ENCODE measurements around the gene SERINC5.
"Not testable (repeated sequence)": the region's sequence is repeated elsewhere in the genome, so short reads cannot be mapped to it uniquely, and the experiment has no call there.

SERINC5 gene
- 202 reads per million, percentile 92 among the genes with 10 or more reads in this experiment for total RNA-seq

DNA sequence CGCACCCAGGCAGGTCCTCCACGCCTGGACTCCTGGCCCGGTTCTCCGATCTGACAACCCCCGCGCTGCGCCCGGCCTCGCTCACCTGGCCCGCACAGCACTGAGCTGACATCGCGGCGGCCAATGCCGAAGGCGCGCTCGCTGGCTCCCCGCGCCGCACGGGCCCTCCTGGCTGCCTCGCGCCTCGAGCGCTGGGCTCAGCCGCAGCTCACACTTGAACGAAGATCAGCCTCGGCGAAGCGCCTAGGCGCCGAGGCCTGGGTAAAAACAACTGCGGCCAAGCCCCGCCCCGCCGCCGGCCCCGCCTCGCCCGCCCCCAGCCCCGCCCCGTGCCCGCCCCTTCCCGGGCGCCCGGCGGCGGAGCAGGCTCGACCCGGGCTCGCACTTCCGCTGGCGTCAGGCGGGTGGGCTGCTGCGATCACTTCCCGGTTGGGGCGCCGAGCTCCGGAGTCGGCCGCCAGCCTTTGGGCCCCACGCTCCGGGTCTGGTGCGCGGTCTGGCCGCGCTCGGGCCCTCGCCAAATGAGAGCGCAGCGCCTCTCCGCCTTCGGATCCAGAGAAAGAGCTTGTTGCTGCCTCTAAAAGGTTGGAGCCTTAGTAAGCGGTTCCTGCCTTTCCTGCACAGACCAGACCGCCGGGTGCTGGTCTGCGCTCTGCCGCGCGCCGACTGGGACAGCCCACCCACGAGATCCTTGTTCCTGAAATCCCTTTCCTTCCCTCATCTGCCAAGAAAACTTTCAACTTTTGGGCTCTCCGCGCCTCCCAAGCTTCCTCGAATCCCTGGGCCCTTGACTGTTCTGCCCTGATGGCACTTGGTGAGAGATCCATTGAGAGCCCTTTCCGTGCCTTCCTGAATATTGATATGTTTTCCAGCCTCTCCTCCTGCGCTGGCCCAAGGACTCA lies at the start of gene SERINC5:
SERINC5 (minus strand) TSS at position 238 of the 902 bp plus-strand sequence; CDS start at position 112, 126 bp downstream.
- peak; percentile 83 for DNase-seq

DNA sequence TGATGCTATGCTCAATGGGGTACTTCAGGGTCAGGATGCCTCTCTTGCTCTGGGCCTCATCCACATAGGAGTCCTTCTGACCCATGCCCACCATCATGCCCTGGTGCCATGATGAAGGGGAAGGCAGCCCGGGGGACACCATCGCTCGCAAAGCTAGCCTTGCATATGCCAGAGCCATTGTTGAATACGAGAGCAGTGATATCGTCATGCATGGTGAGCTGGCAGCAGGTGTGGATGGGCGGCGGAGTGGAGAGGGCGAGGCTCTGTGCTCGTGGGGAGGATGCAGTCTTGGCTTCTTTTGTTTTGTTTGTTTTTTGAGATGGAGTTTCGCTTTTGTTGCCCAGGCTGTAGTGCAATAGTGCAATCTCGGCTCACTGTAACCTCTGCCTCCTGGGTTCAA lies 46.8 kb upstream of the SERINC5 start:
- no peak for DNase-seq

DNA sequence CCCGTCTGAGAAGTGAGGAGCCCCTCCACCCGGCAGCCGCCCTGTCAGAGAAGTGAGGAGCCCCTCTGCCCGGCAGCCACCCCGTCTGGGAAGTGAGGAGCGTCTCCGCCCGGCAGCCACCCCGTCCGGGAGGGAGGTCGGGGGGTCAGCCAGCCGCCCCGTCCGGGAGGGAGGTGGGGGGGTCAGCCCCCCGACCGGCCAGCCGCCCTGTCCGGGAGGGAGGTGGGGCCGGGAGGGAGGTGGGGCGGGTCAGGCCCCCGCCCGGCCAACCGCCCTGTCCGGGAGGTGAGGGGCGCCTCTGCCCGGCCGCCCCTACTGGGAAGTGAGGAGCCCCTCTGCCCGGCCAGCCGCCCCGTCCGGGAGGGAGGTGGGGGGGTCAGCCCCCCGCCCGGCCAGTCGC lies 45.5 kb upstream of the SERINC5 start:
- DNase-seq = not testable (repeated sequence)

- DNase-seq = not testable (repeated sequence)
Measured at GRCh38 chr5:80300796-80301195, 44.9 kb upstream of the SERINC5 start.

- no peak for DNase-seq
Measured at GRCh38 chr5:80300125-80300524, 44.3 kb upstream of the SERINC5 start.

GRCh38 chr5:80299601-80300000 lies 43.8 kb upstream of the SERINC5 start:
- no peak for DNase-seq

DNA sequence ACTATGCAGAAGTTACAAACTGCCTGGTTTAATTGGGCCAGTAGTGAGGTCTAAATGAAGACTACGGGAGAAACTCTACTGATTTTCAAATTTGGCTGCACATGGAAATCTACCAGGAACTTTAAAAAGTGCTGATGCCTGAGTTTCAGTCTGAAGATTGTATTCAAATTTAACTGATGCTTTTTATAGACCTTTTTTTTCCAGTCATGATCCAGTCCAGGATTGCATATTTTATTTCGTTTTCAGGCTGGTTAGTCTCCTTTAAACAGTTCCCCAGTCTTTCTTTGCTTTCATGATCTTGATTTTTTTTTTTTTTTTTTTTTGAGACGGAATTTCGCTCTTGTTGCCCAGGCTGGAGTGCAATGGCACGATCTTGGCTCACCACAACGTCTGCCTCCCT lies 40.3 kb upstream of the SERINC5 start:
- no peak for DNase-seq

DNA sequence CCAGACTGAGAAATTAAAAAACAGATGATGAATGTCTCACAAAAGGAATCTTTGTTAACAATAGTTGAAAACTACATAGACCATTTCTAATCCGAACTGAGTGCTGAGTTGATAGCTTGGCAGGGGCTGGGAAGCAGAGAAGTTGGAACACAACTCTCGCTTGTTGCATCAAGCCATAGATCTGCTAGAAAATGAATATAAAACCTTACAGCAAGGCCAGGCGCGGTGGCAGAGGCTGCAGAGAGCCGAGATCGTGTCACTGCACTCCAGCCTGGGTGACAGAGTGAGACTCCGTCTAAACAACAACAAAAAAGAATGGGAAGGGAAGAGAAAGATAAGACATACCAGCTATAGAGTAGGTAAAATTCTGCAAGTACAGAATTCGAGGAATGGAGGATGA lies 35.9 kb upstream of the SERINC5 start:
- DNase-seq = no peak

DNA sequence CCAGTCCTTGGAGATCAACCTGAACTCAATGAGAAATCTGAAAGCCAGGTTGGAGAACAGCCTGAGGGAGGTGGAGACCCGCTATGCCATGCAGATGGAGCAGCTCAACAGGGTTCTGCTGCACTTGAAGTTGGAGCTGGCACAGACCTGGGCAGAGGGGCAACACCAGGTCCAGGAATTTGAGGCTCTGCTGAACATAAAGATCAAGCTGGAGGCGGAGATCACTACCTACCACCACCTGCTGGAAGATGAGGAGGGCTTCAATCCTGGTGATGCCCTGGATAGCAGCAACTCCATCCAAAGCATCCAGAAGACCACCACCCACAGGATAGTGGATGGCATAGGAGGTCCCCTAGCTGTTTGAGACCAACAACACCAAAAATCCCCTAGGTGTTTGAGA lies 33.5 kb upstream of the SERINC5 start:
- no peak for DNase-seq

- DNase-seq = no peak
Measured at GRCh38 chr5:80288177-80288576, 32.3 kb upstream of the SERINC5 start.

GRCh38 chr5:80284720-80285119 lies 28.9 kb upstream of the SERINC5 start:
- no peak for DNase-seq

- no peak for DNase-seq
Measured at GRCh38 chr5:80283360-80283759, 27.5 kb upstream of the SERINC5 start.

- no peak for DNase-seq
Measured at GRCh38 chr5:80282054-80282453, 26.2 kb upstream of the SERINC5 start.

DNA sequence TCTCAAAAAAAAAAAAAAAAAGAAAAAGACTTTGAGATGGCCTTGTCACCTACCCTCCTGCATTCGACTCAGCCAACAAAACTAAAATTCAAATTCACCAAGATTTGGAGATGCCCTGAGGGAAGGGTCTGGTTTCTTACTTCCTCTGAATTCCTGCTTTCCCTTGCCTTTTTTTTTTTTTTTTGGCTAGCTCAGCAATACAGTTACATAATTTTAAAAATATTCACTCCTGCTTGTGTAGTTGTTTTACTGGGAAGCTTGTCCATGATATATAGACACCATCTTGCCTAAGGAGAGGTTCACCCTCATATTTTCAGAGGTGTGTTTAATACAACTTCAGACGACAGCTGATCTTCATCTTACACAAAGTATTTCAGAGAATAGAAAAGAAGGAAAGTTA lies 21.3 kb upstream of the SERINC5 start:
- no peak for DNase-seq

- DNase-seq = no peak
Measured at GRCh38 chr5:80276186-80276585, 20.3 kb upstream of the SERINC5 start.

DNA sequence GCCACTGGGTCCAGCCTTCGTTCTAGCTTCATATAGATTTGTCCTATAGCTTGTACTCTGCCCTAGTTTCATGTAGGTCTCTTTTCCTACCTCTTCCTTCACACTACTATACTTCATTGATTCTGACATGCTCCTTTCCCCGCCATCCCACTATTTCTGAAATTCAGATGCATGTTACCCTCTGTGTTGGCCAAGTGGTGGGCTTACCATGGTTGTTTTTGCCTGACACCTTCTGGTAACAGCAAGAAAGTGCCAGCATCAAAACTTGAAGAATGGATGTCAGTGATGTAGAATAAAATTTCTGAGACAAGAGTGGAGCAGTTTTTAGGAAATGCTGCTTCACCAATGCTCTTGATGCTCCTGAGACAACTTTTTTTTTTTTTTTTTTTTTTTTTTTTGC lies 19.5 kb upstream of the SERINC5 start:
- no peak for DNase-seq

DNA sequence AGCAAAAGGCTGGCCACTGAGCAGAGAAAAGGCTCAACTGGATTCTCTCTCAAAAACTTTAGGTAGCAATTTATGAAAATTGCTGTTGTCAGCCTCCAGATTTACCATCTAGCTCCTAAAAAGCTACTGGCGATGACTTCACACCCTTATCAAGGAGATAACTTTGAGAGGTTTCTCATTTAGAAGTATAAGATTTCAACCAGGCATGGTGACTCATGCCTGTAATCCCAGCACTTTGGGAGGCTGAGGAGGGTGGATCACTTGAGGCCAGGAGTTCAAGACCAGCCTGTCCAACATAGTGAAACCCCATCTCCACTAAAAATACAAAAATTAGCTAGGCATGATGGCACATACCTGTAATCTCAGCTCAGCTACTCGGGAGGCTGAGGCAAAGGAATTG lies 14.7 kb upstream of the SERINC5 start:
- not testable (repeated sequence) for DNase-seq

DNA sequence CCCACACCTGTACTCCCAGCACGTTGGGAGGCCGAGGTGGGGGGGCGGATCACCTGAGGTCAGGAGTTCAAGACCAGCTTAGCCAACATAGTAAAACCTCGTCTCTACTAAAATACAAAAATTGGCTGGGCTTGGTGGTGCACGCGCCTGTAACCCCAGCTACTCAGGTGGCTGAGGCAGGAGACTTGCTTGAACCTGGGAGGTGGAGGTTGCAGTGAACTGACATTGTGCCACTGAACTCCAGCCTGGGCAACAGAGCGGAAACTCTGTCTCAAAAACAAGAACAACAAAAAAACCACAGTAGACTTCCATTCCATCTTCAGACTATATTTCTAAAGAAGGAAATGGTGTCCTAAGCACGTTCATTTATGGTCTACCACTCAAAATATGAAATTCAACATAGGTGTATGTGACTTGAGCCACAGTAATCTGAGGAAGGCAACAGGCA lies 14.2 kb upstream of the SERINC5 start:
- no peak for DNase-seq

DNA sequence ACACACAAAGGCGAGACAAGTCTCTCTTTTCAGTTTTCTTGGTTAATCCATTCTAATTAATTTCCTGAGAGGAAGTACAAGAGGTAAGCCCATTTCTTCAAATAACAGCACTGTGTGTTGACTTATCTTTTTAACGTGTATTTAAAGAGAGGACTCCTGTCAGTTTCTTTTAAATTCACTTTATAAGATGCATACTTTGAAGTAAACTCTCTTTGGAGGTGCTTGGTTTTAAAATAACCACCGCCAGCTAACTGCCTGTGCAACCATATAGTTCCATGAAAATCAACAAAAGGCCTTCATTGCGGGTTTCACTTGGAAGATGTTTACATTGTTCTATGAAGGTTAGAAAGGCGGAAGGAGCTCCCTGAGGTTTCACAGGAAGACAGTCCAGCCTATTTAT lies 13.1 kb upstream of the SERINC5 start:
- no peak for DNase-seq

DNA sequence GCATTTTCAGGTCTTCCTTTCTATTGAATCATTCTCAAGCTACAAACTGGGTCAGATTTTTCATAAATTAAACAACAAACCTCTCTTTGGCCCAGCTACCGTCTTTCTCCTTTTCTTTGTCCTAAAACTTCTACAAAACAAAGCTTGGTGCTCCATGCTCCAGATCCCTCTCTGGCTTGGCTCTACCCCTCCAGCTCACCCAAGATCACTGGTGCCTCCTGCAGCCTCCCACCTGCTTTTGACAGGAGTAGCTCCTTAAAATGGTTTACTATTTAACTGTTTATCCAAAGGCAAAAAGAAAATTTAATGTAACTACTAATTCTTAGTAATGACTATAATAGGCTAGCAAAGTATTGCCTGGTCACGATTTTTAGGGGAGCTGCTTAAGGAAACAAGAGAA lies 10.7 kb upstream of the SERINC5 start:
- no peak for DNase-seq

DNA sequence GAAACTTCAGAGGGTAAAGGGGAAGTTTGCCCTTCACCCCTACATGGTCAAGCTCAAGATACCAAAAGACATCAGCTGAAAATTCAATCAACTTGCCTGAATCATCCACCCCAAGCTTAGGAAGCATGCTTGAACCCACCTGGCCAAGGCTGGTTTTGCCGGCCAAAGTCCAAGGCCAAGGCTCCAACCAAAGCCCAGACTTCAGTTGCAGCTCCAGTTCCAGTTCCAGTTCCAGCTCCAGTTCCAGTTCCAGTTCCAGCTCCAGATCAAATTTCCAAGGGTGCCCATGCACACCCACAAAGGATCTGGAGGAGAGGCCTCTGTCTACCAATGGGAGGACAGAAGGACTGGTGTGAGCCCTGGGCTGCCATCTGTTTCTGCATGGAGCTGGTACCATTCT lies 4.6 kb upstream of the SERINC5 start:
- DNase-seq = no peak

DNA sequence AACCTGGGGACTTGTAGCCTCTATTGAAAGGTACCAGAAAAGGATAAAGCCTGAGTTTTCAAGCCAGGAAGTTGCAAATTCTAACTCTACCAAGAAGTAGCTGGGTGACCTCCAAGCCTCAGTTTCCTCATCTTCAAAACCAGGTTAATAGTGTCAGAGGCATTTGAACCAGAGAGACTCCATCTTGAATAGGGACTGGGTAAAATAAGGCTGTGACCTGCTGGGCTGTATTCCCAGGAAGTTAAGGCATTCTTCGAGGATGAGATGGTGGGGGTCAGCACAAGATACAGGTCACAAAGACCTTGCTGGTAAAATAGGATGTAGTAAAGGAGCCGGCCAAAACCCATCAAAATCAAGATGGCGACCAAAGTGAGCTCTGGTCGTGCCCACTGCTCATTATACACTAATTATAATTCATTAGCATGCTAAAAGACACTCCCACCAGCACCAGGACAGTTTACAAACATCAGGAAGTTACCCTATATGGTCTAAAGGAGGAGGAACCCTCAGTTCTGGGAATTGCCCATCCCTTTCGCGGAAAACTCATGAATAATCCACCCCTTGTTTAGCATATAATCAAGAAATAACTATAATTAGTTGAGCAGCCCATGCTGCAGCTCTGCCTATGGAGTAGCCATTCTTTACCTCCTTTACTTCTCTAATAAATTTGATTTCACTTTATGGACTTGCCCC lies 3.8 kb upstream of the SERINC5 start:
- no peak for DNase-seq

GRCh38 chr5:80255431-80255810 lies 427 bp downstream of the SERINC5 start:
- DNase-seq = peak; percentile 28
